RWPE2 (cell line): ENCODE results near the gene APOBEC2.

Source experiments
- ATAC-seq: fragments of 200-7000 bp; cut with Tn5 transposase; 3 replicates; pipeline ENCODE4 v1.9.1; 2021; ENCODE audit warnings: low read depth
- DNase-seq: peaks from one replicate; pipeline ENCODE4 v3.0.0-alpha.2; 2020; ENCODE audit warnings: low spot score
- H3K27ac ChIP-seq: fragments of 450-650 bp; 2 replicates; pipeline ENCODE4 v1.5.1; 2017; ENCODE audit warnings: mild to moderate bottlenecking; ENCODE audit not compliant: poor library complexity, severe bottlenecking
- H3K27me3 ChIP-seq: fragments of 250-450 bp; sonication (Bioruptor Pico); 2 replicates; pipeline ENCODE4 v1.5.1; 2021; ENCODE audit warnings: mild to moderate bottlenecking, moderate library complexity; ENCODE audit not compliant: insufficient read depth, poor library complexity, severe bottlenecking
- H3K36me3 ChIP-seq: fragments of 250-450 bp; sonication (Bioruptor Pico); 2 replicates; pipeline ENCODE4 v1.5.1; 2020; ENCODE audit warnings: low read depth, mild to moderate bottlenecking, moderate library complexity
- H3K4me1 ChIP-seq: fragments of 250-450 bp; sonication (Bioruptor Pico); 2 replicates; pipeline ENCODE4 v1.5.1; 2021; ENCODE audit warnings: mild to moderate bottlenecking, moderate library complexity; ENCODE audit not compliant: insufficient read depth, poor library complexity, severe bottlenecking
- H3K4me3 ChIP-seq: fragments of 250-450 bp; sonication (Bioruptor Pico); 2 replicates; pipeline ENCODE4 v1.5.1; 2021; ENCODE audit warnings: mild to moderate bottlenecking, moderate library complexity; ENCODE audit not compliant: severe bottlenecking
- H3K9me3 ChIP-seq: fragments of 250-450 bp; sonication (Bioruptor Pico); 2 replicates; pipeline ENCODE4 v1.5.1; 2021; ENCODE audit warnings: mild to moderate bottlenecking, moderate library complexity; ENCODE audit not compliant: severe bottlenecking
- TF ChIP-seq, protein P1 (sequence below): fragments of 450-650 bp; IDR thresholded peaks from one replicate; pipeline ENCODE4 v1.5.1; 2017; ENCODE audit warnings: mild to moderate bottlenecking, moderate library complexity; ENCODE audit not compliant: poor library complexity, severe bottlenecking

The APOBEC2 gene

DNA sequence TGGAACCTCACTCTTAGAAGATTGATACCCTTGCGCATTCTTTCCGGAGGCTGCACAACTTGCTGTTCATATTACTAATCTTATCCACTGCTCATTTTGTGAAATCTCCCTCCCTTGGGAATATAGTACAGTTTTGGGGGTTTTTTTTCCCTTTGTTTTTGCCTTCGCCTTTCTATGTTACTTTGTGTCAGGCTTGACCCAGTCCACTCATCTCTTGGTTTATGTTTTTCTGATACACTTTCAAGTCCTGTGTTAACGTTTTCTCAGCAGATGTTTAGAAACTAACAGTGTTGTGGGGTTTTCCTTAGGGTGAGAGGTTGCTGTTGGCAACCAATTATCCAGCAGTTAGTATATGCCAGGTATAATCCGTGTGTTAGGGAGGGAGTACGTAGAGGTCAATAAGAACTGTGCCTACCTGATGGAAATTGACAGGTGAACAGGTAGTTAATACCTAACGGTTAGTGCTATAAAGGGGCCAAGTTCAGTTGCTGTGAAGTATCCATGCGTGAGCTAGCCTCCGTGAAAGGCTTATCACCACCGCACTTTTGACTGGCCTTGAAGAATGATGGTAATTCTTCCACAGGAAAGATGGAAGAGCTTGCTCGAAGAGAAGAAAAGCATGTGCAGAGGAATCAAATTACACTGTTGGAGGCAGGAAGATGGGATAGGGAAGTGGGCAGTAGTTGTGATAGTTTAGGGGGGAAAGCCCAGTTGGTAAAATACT is 21.1 kb downstream of the APOBEC2 start:
- Histone ChIP-seq H3K27ac (peak overlapping the region; percentile 94), H3K36me3 (peaks cover 22% of the 10 kb centered on the region), H3K4me1 (no peaks in the 10 kb centered on the region), H3K27me3 (no peaks in the 10 kb centered on the region), H3K4me3 (peak overlapping the region; percentile 81), H3K9me3 (no peaks in the 10 kb centered on the region)
- ATAC-seq (no peak), DNase-seq (no peak)
- TF ChIP-seq, protein P1, sequence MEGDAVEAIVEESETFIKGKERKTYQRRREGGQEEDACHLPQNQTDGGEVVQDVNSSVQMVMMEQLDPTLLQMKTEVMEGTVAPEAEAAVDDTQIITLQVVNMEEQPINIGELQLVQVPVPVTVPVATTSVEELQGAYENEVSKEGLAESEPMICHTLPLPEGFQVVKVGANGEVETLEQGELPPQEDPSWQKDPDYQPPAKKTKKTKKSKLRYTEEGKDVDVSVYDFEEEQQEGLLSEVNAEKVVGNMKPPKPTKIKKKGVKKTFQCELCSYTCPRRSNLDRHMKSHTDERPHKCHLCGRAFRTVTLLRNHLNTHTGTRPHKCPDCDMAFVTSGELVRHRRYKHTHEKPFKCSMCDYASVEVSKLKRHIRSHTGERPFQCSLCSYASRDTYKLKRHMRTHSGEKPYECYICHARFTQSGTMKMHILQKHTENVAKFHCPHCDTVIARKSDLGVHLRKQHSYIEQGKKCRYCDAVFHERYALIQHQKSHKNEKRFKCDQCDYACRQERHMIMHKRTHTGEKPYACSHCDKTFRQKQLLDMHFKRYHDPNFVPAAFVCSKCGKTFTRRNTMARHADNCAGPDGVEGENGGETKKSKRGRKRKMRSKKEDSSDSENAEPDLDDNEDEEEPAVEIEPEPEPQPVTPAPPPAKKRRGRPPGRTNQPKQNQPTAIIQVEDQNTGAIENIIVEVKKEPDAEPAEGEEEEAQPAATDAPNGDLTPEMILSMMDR, result no peak

DNA sequence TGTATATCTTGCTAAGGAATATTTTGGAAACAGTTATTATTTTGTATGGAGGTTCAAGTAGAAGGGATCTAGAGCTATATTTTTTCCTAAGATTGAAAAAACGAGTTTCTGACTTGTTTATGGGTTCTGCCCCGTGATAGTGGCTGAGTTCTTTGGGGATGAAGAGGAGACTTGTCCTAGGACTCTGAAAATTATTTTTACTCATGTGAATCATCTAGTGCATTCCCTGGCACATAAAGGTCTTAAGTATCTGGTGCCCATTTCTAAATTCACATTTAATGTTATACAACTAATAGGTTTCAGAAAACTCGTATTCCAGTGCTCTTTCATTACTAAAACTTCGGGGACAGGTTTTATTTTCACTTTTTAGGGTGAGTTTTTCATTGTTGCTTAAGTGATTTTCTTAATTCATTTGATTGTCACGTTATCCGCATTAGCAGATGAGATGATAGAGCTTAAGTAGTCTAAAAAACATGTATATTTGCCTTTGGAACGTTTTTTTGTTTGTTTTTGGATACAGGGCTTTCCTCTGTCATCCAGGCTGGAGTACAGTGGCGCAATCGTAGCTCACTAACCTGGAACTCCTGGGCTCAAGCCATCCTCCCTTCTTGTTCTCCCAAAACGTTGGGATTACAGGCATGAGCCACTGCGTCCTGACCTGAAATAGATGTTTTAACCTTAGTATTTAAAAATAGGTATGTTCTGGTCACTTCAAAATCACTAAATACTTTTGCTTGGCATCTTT is 21.9 kb downstream of the APOBEC2 start:
- Histone ChIP-seq H3K4me1 (no peaks in the 10 kb centered on the region), H3K27me3 (no peaks in the 10 kb centered on the region), H3K36me3 (peaks cover 27% of the 10 kb centered on the region), H3K9me3 (no peaks in the 10 kb centered on the region), H3K27ac (peak overlapping the region; percentile 94), H3K4me3 (peak overlapping the region; percentile 81)
- TF ChIP-seq, protein P1, result no peak
- DNase-seq (no peak), ATAC-seq (no peak)

DNA sequence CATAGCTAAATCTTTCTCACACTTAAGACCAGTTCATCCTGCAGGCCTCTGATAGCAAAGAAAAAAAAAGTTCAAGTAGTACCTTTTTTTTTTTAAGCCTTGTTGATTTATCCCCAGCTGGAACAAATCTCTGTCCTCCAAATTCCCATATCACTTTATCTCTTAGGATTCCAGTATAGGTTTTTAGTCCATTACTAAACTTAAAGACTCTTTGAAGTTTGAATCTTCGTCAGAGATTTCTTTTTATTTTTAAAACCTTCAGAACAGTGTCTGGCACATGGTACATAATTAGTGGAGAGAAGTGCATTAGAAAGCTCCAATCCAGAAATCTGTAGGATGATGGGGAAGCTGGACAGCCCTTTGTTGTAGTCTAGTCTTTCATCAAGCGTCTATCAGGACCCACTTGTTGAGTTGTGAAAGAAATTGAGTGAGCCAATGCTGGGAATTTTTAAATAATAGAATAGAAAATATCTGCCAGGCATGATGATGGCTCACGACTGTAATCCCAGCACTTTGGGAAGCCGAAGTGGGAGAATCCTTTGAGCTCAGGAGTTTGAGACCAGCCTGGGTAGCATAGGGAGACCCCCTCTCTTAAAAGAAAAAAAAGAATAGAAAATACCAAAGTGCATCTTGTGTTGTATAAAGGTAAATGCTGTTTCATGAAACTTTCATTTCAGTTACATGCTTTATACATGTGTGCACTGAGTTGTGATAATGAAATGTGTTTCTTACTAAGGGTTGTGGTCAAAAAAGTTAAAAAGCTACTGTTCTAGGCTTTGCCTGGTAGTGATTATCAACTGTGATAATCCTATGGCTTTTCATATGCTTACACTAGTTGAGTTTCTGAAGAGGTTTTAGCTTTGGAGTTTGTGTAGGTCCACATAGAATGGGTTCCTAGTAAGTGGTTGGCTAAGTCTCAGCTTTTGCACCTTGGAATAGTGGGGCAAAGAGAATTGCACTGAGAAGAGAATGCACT is 22.9 kb downstream of the APOBEC2 start:
- Histone ChIP-seq H3K36me3 (peaks cover 30% of the 10 kb centered on the region), H3K27ac (no peak overlapping the region), H3K4me1 (no peaks in the 10 kb centered on the region), H3K9me3 (no peaks in the 10 kb centered on the region), H3K27me3 (no peaks in the 10 kb centered on the region), H3K4me3 (no peak overlapping the region)
- ATAC-seq, result no peak
- no peak for DNase-seq
- TF ChIP-seq, protein P1, result no peak

DNA sequence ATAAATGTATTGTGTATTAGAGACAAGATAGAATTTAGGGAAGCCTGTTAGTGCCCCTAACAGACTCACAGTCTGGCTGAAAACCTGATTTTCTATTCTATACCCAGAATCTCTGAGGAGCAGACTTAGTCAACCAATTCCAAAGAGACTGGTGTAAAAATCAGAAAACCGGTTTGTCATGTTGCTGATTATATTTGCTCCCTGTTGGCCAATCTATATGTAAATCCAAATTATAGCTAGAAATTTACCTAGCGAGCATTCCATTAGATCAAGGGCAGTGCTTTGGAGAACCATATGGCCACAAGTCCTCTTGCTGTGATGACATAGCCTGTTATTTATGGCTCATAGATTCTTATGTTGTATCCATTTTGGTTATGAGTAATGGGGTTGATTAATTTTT is 24.5 kb downstream of the APOBEC2 start:
- TF ChIP-seq, protein P1, result no peak
- Histone ChIP-seq H3K4me3 (no peak overlapping the region), H3K36me3 (peaks cover 44% of the 10 kb centered on the region), H3K9me3 (no peaks in the 10 kb centered on the region), H3K27ac (no peak overlapping the region), H3K27me3 (no peaks in the 10 kb centered on the region), H3K4me1 (no peaks in the 10 kb centered on the region)
- DNase-seq (no peak), ATAC-seq (no peak)
